NCI-H510A treated with DMSO at 0.1 percent for 48 hours (cell line): ENCODE data around the gene DMWD.
"Not testable (repeated sequence)": the region's sequence is repeated elsewhere in the genome, so short reads cannot be mapped to it uniquely, and the experiment has no call there.

Experiments
- DNase-seq: peaks from one replicate; lab custom pipeline; 2025; lab: John Stamatoyannopoulos, UW

DMWD gene

GRCh38 chr19:45751483-45751882, 41.2 kb downstream of the DMWD start:
- not testable (repeated sequence) for DNase-seq

GRCh38 chr19:45747513-45747912, 45.1 kb downstream of the DMWD start:
- DNase-seq = no peak

- no peak for DNase-seq
These were observed 45.8 kb downstream of the DMWD start for GRCh38 chr19:45746866-45747265.

GRCh38 chr19:45745606-45746005, 47.0 kb downstream of the DMWD start:
- no peak for DNase-seq

- no peak for DNase-seq
These were observed 49.7 kb downstream of the DMWD start for GRCh38 chr19:45742969-45743368.

GRCh38 chr19:45739498-45740439, 52.9 kb downstream of the DMWD start:
- DNase-seq = no peak

GRCh38 chr19:45733160-45733810, 59.4 kb downstream of the DMWD start, which contains the start of gene MEIOSIN:
TSS of gene MEIOSIN (plus strand) at chr19:45733439. CDS start at chr19:45735377, 1,938 bp downstream.
- no peak for DNase-seq
